Ovary (tissue), 3 donors: ENCODE results near the gene CRYGN.

Source experiments
- CTCF ChIP-seq, 3 donors: fragments of 450-650 bp in 2 of 3; fragments of 200-600 bp in 1 of 3; IDR thresholded peaks; one replicate each; pipeline versions ENCODE4 v1.5.1 to v1.8.0; 2016 to 2022; ENCODE audit warnings: antibody characterized with exemption in 3 of 3, mild to moderate bottlenecking in 1 of 3
- EP300 ChIP-seq: sonication (generic); formaldehyde crosslinking; IDR thresholded peaks from one replicate; pipeline ENCODE4 v1.6.1; 2017; ENCODE audit warnings: antibody characterized with exemption
- POLR2A ChIP-seq: fragments of 450-650 bp; IDR thresholded peaks from one replicate; pipeline ENCODE4 v1.6.1; 2017; ENCODE audit warnings: antibody characterized with exemption, mild to moderate bottlenecking, moderate library complexity
- donor health status: DM: no; HTN: no; CAD: no.

DNA sequence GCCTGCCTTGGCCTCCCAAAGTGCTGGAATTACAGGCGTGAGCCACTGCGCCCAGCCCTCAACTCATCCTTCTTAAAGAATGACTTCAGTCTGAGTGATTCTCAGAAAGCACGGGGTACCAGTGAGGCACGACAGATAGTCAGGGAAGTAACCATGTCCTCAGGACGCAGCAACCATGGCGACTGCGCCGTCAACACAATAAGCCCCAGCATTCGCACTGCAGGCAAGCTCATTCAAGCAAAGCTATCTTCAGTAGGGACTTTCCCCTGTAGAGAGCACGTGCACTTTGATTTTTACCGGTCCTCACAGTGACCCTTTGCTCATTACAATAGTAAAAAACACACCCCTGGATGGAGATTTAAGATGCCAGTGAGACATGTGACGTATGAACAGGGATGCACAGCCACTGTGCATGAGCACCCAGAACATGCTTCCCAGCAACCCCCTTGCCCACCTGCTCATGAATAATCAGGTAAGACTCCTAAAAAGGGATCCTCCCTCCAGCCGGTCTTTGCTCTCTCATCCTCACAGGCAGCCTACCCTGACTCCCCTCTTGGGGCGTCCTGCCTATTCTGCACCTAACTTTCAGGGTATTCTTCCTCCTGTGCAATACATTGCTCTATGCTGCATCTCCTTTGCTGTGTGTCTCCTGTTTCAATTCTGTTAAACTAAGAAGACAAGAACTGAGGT lies 39.2 kb downstream of the CRYGN start:
- TF ChIP-seq CTCF (IDR thresholded peaks at IDR 0.05) (no peak), POLR2A (no peak), EP300 (no peak)
